GM10847 (cell line): ENCODE results near the gene MASP2.
A peak's percentile ranks its signal among the peaks of the same experiment; 100 is the strongest.

Experiments
- POLR2A ChIP-seq: IDR thresholded peaks from 2 replicates; pipeline ENCODE4 v1.6.1; 2011; ENCODE audit not compliant: insufficient read length; ENCODE audit errors: extremely low read depth

Gene MASP2

GRCh38 chr1:11019971-11020370 is 27.1 kb downstream of the MASP2 start:
- TF ChIP-seq POLR2A, result no peak

GRCh38 chr1:11013160-11013531 is 33.9 kb downstream of the MASP2 start:
- no peak for TF ChIP-seq POLR2A

DNA sequence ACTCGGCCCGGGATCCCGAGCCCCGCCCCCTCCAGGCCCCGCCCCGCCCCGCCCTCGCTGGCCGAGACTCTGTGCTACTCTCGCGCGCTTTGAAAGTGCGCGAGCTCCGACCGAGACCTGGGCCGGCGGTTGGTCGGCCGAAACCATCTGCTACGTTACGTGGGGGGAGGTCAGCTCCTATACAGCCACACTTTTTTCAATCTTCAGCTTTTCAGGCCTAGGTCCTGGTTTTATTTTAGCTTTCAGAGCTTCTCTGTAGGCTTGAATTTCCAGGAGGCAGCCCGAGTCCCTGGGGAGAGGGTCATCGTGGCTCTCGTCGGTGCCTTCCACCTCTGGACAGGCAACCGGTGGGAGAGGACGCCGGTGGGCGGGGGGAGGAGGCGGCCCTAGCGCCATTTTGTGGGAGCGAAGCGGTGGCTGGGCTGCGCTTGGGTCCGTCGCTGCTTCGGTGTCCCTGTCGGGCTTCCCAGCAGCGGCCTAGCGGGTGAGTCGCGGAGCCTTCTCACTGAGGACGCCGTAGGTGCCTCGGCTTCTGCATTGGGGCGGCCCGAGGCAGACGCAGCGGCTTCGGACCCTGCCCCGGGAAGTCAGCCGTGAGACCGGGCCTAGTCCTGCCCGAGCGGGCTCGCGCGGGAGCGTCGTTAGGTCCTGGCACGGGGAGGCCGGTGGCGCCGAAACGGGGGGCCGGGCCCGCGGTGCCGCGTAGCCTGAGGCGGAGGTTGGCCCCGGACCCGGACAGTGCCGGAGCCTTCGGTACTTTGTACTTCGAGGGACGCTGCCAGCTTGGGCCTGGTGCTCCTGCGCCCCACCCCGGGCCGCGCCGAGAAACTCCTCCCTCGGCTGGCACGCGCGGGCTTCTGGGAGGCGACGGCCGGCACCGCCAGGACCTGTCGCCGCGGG is 34.5 kb downstream of the MASP2 start, which contains the start of gene TARDBP:
TARDBP (plus strand) TSS at position 395 of the 900 bp plus-strand sequence. CDS start 1,074 bp downstream, outside the sequence.
- peak; percentile 73 for TF ChIP-seq POLR2A

DNA sequence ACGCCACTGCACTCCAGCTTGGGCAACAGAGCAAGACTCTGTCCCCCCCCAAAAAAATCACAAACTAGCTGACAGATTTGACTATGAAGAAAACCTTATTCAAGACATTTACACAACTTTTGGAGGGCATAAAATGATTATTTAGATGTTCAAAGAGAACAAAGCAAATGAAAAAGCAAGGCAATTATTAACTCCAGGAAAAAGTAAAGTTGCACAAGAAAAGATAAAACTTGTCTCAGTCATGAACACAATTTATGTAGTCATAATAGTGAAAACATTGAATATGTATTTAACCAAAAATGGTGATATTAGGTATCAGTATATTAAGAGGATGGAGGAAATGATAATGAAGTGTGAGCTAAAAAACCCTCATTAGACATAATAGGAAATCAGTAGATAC is 46.5 kb downstream of the MASP2 start:
- TF ChIP-seq POLR2A, result no peak

- TF ChIP-seq POLR2A, result no peak
Measured at GRCh38 chr1:10996100-10996499, 50.9 kb downstream of the MASP2 start.

- TF ChIP-seq POLR2A, result no peak
Measured at GRCh38 chr1:10992864-10993263, 54.2 kb downstream of the MASP2 start.

- no peak for TF ChIP-seq POLR2A
Measured at GRCh38 chr1:10990828-10991227, 56.2 kb downstream of the MASP2 start.

- TF ChIP-seq POLR2A, result no peak
Measured at GRCh38 chr1:10989095-10989494, 57.9 kb downstream of the MASP2 start.

DNA sequence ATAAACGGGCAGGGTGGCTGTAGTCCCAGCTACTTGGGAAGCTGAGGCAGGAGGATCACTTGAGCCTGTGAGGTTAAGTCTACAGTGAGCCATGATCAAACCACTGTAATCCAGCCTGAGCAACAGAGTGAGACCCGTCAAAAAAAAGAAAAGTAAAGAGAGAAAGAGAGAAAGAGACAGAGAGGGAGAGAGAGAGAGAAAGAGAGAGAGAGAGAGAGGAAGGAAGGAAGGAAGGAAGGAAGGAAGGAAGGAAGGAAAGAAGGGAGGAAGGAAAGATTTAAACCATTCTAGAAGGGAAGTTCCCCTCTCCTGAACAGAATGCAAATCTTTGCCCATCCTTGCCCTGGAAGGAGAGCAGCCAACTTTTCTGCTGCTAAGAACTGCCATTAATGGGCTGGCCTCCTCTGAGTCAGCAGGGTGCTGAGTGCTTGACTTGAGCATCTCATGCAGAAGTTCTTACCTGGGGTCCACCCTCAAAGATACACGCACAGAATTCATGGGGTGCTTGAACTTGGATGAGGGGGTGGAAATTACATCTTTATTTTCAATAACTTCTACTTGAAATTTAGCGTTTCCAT is 59.1 kb downstream of the MASP2 start:
- no peak for TF ChIP-seq POLR2A

GRCh38 chr1:10986525-10986890 is 60.5 kb downstream of the MASP2 start:
- TF ChIP-seq POLR2A, result no peak

- TF ChIP-seq POLR2A, result no peak
Measured at GRCh38 chr1:10980841-10981727, 66.0 kb downstream of the MASP2 start.

GRCh38 chr1:10980094-10980577 is 66.9 kb downstream of the MASP2 start:
- TF ChIP-seq POLR2A, result no peak

- TF ChIP-seq POLR2A, result no peak
Measured at GRCh38 chr1:10979483-10979920, 67.5 kb downstream of the MASP2 start.

GRCh38 chr1:10978719-10979118 is 68.3 kb downstream of the MASP2 start:
- TF ChIP-seq POLR2A, result no peak
